ENCODE measurements around the gene DDX43.

DNA sequence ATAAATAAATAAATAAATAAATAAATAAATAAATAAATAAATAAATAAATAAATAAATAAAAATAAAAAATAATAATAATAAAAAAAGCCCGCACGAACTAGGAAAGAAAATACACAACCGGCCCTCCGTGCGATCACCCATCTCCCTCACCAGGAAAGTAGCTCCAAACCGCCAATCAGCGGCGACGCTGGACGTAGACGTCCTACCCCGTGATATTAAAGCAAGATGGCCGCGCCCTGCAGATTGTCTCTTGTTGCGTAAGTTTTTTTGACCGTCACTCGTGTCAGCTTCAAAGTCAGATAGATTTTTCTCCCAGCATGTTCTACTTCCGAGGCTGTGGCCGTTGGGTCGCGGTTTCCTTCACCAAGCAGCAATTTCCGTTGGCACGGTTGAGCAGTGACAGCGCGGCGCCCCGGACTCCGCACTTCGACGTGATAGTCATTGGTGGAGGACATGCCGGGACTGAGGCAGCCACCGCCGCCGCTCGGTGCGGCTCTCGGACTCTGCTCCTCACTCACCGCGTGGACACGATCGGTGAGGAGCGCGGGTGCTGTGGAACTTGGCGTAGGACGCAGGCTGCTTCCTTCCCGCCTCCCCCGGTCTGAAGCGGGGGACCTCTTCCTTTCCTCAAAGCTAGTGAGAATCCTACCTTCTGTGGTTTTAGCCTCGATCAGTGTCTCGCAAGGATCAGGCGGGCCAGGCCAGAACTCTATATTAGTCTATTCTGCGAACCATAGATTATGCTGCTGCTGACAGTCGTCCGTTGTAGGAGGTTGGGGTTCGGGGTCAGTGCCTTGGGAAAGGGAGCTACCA is 67.1 kb downstream of the DDX43 start, which contains the start of gene MTO1:
- TF ChIP-seq, protein P1, sequence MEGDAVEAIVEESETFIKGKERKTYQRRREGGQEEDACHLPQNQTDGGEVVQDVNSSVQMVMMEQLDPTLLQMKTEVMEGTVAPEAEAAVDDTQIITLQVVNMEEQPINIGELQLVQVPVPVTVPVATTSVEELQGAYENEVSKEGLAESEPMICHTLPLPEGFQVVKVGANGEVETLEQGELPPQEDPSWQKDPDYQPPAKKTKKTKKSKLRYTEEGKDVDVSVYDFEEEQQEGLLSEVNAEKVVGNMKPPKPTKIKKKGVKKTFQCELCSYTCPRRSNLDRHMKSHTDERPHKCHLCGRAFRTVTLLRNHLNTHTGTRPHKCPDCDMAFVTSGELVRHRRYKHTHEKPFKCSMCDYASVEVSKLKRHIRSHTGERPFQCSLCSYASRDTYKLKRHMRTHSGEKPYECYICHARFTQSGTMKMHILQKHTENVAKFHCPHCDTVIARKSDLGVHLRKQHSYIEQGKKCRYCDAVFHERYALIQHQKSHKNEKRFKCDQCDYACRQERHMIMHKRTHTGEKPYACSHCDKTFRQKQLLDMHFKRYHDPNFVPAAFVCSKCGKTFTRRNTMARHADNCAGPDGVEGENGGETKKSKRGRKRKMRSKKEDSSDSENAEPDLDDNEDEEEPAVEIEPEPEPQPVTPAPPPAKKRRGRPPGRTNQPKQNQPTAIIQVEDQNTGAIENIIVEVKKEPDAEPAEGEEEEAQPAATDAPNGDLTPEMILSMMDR (IDR thresholded peaks at IDR 0.05): no peak
- TF ChIP-seq POLR2A (IDR thresholded peaks at IDR 0.05): peak in 1 of 2 donors; percentile 60
